ENCODE results near the gene GALK1.

GALK1 gene

DNA sequence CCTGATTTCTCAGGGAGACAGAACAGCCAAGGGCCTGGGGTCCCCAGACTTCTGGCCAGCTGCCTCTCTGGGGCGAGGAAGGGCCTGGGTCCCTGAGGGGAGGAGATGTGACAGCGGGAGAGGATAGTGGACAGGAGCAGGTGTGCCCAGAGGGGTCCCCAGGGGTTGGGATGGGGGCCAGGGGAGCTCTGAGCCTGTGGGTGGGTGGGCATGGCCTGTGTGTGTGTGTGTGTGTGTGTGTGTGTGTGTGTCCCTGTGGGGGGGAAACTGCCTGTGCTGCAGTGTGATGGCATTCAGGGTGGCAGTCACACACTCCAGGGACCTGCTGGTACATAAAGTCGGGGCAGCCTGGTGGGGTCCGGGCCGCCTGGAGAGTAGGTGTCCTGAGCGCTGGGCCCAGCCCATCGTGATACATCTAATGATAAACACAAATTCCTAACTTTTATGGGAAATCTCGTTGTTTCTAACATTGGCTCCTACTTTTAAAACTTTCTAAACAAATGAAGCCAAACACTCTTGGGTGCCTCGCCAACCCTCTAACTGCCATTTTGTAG, 42.4 kb downstream of the GALK1 start:
- no peak for DNase-seq

DNA sequence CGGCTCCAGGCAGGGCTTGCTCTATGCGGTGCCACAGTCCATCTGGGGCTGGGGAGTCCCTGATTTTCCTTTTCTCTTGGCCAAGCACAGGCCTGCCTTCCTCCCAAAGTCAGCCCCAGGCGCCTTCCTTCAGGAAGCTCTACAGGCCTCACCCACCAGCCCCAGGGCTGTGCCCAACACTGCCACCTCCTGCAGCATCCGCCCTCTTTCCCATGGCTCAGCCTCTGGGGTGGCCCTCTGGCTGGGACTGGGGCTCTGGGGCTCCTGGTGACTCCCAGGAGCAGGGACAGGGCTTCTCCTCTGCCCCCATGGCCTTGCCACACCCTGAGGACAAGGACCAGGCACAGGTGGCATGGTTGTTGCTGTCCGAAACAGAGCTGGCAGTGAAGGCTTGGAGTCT, 42.9 kb downstream of the GALK1 start:
- no peak for DNase-seq

DNA sequence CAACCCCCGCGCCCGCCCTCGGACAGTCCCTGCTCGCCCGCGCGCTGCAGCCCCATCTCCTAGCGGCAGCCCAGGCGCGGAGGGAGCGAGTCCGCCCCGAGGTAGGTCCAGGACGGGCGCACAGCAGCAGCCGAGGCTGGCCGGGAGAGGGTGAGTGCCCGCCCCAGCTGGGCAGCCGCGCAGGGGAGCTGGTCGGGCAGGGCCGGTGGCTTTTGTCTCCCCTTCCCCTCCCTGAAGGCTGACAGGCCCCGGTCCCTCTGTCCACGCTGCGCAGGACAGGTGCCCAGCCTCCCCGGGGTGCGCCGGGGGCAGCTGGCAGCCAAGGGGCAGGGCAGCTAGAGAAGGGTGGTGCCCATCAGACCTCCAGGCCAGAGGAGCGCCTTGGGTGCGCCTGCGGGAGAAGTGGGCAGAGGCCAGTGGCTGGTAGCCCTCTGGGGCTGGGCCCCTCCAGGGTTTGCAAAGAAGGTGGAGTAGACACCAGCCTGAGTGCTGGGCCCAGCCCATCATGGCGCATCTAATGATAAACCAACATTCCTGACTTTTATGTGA, 43.5 kb downstream of the GALK1 start:
- DNase-seq, result no peak

DNA sequence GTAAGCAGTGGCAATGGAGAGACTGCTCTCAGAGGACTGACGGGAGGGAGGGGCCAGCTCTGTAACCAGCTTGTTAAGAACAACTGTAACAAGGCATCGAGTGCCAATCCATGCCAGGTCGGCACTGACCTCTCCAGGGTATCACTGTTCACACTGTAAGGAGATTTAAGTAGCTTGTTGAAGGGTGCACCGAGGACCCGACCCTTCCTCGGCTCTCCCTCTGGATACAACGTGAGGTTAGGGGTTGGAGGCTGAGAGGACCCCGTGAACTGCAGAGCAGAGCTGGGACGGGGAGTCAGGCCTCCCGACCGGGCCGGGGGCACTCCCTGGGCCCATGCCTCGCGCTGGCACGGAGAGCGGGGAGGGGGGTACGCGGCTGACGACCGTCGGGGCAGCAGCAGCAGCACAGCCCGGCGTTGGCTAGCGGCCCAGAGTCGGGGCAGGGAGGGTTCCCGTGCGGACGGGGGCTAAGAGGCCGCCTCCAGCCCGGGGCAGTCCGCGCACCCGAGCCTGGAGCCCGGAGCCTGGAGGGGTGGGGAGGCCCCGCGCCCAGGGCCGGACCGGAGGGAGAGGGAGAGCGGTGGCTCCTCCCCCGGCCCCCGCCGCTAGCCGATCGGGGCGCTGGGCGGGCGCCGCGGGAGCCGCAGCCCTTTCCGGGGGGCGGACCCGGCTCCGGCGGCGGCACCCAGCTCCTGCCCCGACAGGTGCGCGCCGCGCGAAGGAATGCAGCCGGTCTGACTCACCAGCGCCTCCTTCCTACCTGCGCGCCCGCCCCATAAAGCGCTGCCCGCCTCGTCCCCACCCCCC, 44.1 kb downstream of the GALK1 start, which contains the start of gene ITGB4:
Gene ITGB4, plus strand, starts transcription at position 804 of the 807 bp plus-strand sequence. CDS start 3,245 bp downstream, outside the sequence.
- no peak for DNase-seq

DNA sequence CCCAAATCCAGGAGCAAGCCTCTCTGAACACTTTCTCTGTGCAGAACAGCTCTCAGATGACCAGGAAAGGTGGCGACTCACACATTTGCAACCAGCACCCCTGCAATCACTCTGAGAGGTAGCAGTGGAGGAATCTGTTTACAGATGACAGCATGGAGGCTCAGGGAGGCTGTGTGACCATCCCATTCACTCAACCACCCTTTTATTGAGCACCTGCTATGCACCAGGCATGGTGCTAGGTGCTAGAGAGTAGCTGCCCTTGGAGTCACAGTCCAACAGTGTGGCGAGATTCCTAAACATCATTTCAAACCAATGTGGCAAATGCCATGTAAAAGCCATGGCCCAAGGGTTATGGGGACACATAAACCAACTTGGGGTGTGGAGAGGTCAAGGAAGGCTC, 45.3 kb downstream of the GALK1 start:
- no peak for DNase-seq

DNA sequence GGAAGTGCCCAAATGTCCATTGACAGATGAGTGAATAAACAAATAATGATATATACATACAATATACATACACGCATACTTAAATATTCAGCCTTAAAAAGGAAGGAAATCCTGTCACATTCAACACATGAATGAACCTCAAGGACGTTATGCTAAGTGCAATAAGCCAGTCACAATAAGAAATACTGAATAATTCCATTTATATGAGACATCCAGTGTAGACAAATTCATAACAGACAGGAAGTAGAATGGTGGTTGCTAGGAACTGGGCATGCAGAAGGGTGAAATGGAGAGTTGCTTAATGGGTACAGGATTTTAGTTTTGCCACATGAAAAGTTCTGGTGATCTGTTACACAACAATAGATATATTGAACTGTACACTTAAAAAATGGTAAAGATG, 52.5 kb downstream of the GALK1 start:
- no peak for DNase-seq

All from NCI-H2029 (cell line).